Epithelial cell of esophagus (primary cell): ENCODE results near the gene ITSN1.

Experiments
- DNase-seq: peaks from one replicate; pipeline ENCODE4 v3.0.0; 2010; ENCODE audit warnings: low read depth
- H3K4me3 ChIP-seq: 2 replicates; pipeline ENCODE4 v1.5.1; 2011; ENCODE audit warnings: mild to moderate bottlenecking, low read length, control low read depth
- CTCF ChIP-seq: IDR thresholded peaks from 2 replicates; pipeline ENCODE4 v1.5.1; 2011; ENCODE audit warnings: low read depth, mild to moderate bottlenecking, low read length, control low read depth, inconsistent platforms; ENCODE audit not compliant: insufficient read depth; ENCODE audit errors: missing control alignments

ITSN1 gene

GRCh38 chr21:33763582-33763899, 121.2 kb downstream of the ITSN1 start:
- no peak for TF ChIP-seq CTCF
- no peak for DNase-seq
- H3K4me3 ChIP-seq, result no peak overlapping the region

- DNase-seq, result no peak
- H3K4me3 ChIP-seq, result no peak overlapping the region
- no peak for TF ChIP-seq CTCF
Observed at GRCh38 chr21:33767236-33767635, 124.9 kb downstream of the ITSN1 start.

- TF ChIP-seq CTCF, result no peak
- DNase-seq, result no peak
Observed at GRCh38 chr21:33767960-33768359, 125.7 kb downstream of the ITSN1 start.

GRCh38 chr21:33769057-33769456, 126.8 kb downstream of the ITSN1 start:
- no peak for DNase-seq
- no peak for TF ChIP-seq CTCF
- no peak overlapping the region for H3K4me3 ChIP-seq

More at GRCh38 chr21:33767960-33768359, 125.7 kb downstream of the ITSN1 start:
- no peak overlapping the region for H3K4me3 ChIP-seq

GRCh38 chr21:33770542-33770941, 128.2 kb downstream of the ITSN1 start:
- no peak for TF ChIP-seq CTCF
- no peak overlapping the region for H3K4me3 ChIP-seq
- DNase-seq, result no peak

- DNase-seq, result no peak
- no peak for TF ChIP-seq CTCF
- no peak overlapping the region for H3K4me3 ChIP-seq
Observed at GRCh38 chr21:33771976-33772375, 129.7 kb downstream of the ITSN1 start.

GRCh38 chr21:33774551-33774950, 132.2 kb downstream of the ITSN1 start:
- no peak overlapping the region for H3K4me3 ChIP-seq
- no peak for TF ChIP-seq CTCF
- DNase-seq, result no peak
